Measurements from ENCODE around the gene RNU2-63P. TPM values are rescaled to one million over a fixed set of nuclear protein-coding genes. Genes with fewer than 3 reads are reported as not detected.

Gene RNU2-63P
- total and polyA plus RNA-seq, 2 experiments from 2014 or later = 2.0 TPM; not detected in 1

- H4K20me1 ChIP-seq (replicated peaks; ENCODE audit: insufficient read depth) = no peaks in the 10 kb centered on the region
- H3K27me3 Mint-ChIP-seq (ENCODE audit: insufficient read depth, low read depth, poor library complexity) = peaks cover 8% of the 10 kb centered on the region
- H3K9me2 ChIP-seq (ENCODE audit: insufficient read depth) = peaks cover 5% of the 10 kb centered on the region; the same call in 1 of the 2 replicates
- ATAC-seq (no peak), DNase-seq (ENCODE audit: low spot score) (no peak)
- no peak overlapping the region for H3K4me3 ChIP-seq
- no peaks in the 10 kb centered on the region for H3K9me3 Mint-ChIP-seq
- H3K36me3 ChIP-seq (ENCODE audit: insufficient read depth) = no peaks in the 10 kb centered on the region
- TF ChIP-seq STAT1 (IDR thresholded peaks at IDR 0.05; ENCODE audit: unreplicated experiment) (no peak), CTCF (conservative IDR thresholded peaks at IDR 0.05; ENCODE audit: low read depth in 2 of 2) (no peak), NANOG (IDR thresholded peaks at IDR 0.05; ENCODE audit: borderline replicate concordance) (no peak), ETS1 (IDR thresholded peaks at IDR 0.05) (no peak), ZNF462 (CRISPR knock-in tag; IDR thresholded peaks at IDR 0.05) (no peak), ZNF114 (CRISPR knock-in tag; IDR thresholded peaks at IDR 0.05) (no peak), CREB1 (CRISPR knock-in tag; IDR thresholded peaks at IDR 0.05; ENCODE audit: low read depth) (no peak), JUNB (IDR thresholded peaks at IDR 0.05; ENCODE audit: unreplicated experiment) (no peak), REST (IDR thresholded peaks at IDR 0.05; ENCODE audit: unreplicated experiment) (no peak), POLR2AphosphoS5 (IDR thresholded peaks at IDR 0.05; ENCODE audit: low read depth) (no peak), EZH2 (IDR thresholded peaks at IDR 0.05; ENCODE audit: low read depth, unreplicated experiment) (no peak), ZNF331 (CRISPR knock-in tag; IDR thresholded peaks at IDR 0.05; ENCODE audit: low read depth) (no peak), EZH2phosphoT487 (IDR thresholded peaks at IDR 0.05; ENCODE audit: unreplicated experiment) (no peak)
- no peak overlapping the region for H2AFZ ChIP-seq
- peaks cover 8% of the 10 kb centered on the region; the same call in 1 of the 2 replicates for H3K4me1 ChIP-seq (ENCODE audit: insufficient read depth)
- H3F3A ChIP-seq (replicated peaks; ENCODE audit: low read depth) = no peaks in the 10 kb centered on the region
- no peaks in the 10 kb centered on the region for H3K36me3 Mint-ChIP-seq (ENCODE audit: low read depth)
- no peak overlapping the region for H3K4me3 Mint-ChIP-seq
- H3K27me3 ChIP-seq (ENCODE audit: insufficient read depth) = no peaks in the 10 kb centered on the region
- peaks cover 12% of the 10 kb centered on the region for H3K4me1 Mint-ChIP-seq
- H3K27ac ChIP-seq (ENCODE audit: low read depth) = no peak overlapping the region
- H3K4me2 ChIP-seq = no peak overlapping the region
- no peaks in the 10 kb centered on the region for H3K79me2 ChIP-seq (replicated peaks; ENCODE audit: insufficient read depth)
- H3K27ac Mint-ChIP-seq = no peak overlapping the region
Observed at GRCh38 chr2:88011011-88011410, 5.3 kb downstream of the RNU2-63P start.

All from GM23338 (cell line).